Endothelial cell of umbilical vein (primary cell): Measurements from ENCODE around the gene CADPS. TPM values are rescaled to one million over a fixed set of nuclear protein-coding genes. Genes with fewer than 3 reads are reported as not detected.

Source experiments
- BruUV-seq: library from RNA; stranded (reverse); fragments of 400-500 nt; replicated peaks from 2 replicates; lab custom pipeline; 2021; lab: Mats Ljungman, UMichigan
- CTCF ChIA-PET: fragments of 300-600, 350-600 bp; sonication (Branson Sonifier 250); formaldehyde crosslinking; loops from one replicate; lab custom pipeline; 2021; ENCODE audit warnings: antibody characterized with exemption, inconsistent platforms; lab: Charles Lee
- POLR2A ChIA-PET: fragments of 300-600, 350-600 bp; sonication (Branson Sonifier 250); formaldehyde crosslinking; loops from one replicate; lab custom pipeline; 2021; ENCODE audit warnings: antibody characterized with exemption, inconsistent platforms; lab: Charles Lee
- DNase-seq: peaks from one replicate; pipeline ENCODE4 v3.0.0-alpha.2; 2011; ENCODE audit warnings: low read depth, low spot score
- FAIRE-seq: peaks from 2 replicates; lab custom pipeline; 2011; peaks lifted over from hg19 to GRCh38; lab: Jason Lieb, UNC
- H2AFZ ChIP-seq: 2 replicates; pipeline ENCODE4 v1.6.0; 2012; ENCODE audit warnings: low read depth, low read length, control low read depth, inconsistent platforms
- H3K27ac ChIP-seq: 2 replicates; pipeline ENCODE4 v1.5.1; 2011; ENCODE audit warnings: low read depth, mild to moderate bottlenecking, control low read depth, low read length, moderate library complexity; ENCODE audit not compliant: insufficient read depth
- H3K27me3 ChIP-seq, 2 experiments: 2 replicates each; pipeline versions ENCODE4 v1.6.0 to v1.6.1; 2011; ENCODE audit warnings: low read length in 2 of 2, mixed read lengths in 1 of 2; ENCODE audit not compliant: control insufficient read depth in 2 of 2, insufficient read depth in 2 of 2
- H3K36me3 ChIP-seq, 2 experiments: 2 replicates in 1 of 2; 3 replicates in 1 of 2; pipeline ENCODE4 v1.5.1; 2011; ENCODE audit warnings: low read length in 2 of 2, mild to moderate bottlenecking in 1 of 2, moderate library complexity in 1 of 2; ENCODE audit not compliant: control insufficient read depth in 2 of 2, insufficient read depth in 2 of 2; ENCODE audit errors: extremely low read depth in 1 of 2
- H3K4me1 ChIP-seq: 3 replicates; pipeline ENCODE4 v1.5.1; 2011; ENCODE audit warnings: mild to moderate bottlenecking, low read length; ENCODE audit not compliant: control insufficient read depth, insufficient read depth; ENCODE audit errors: extremely low read depth
- H3K4me2 ChIP-seq: 2 replicates; pipeline ENCODE4 v1.6.1; 2011; ENCODE audit warnings: low read length, control low read depth, mixed read lengths; ENCODE audit not compliant: insufficient read depth
- H3K4me3 ChIP-seq, 3 experiments: fragments of 200-600 bp in 1 of 3; sonication (generic), shearing (Covaris generic) in 1 of 3; replicated peaks in 1 of 3; 2 replicates each; pipeline ENCODE4 v1.5.1; 2011 to 2016; ENCODE audit warnings: control low read depth in 3 of 3, low read length in 3 of 3, mild to moderate bottlenecking in 2 of 3, inconsistent platforms in 1 of 3, low read depth in 1 of 3, moderate library complexity in 1 of 3; ENCODE audit not compliant: insufficient read depth in 1 of 3
- H3K79me2 ChIP-seq: 2 replicates; pipeline ENCODE4 v1.6.0; 2012; ENCODE audit warnings: low read length, inconsistent platforms; ENCODE audit not compliant: control insufficient read depth, insufficient read depth
- H3K9ac ChIP-seq: replicated peaks from 2 replicates; pipeline ENCODE3; 2011; ENCODE audit warnings: low read length, control low read depth; ENCODE audit not compliant: insufficient read depth; ENCODE audit errors: extremely low read depth
- H3K9me1 ChIP-seq: replicated peaks from 3 replicates; pipeline ENCODE4 v1.6.0; 2011; ENCODE audit warnings: mild to moderate bottlenecking, low read length; ENCODE audit not compliant: control insufficient read depth, insufficient read depth; ENCODE audit errors: extremely low read depth
- H3K9me3 ChIP-seq: replicated peaks from 2 replicates; pipeline ENCODE4 v1.5.1; 2012; ENCODE audit warnings: low read length, inconsistent platforms; ENCODE audit not compliant: control insufficient read depth, insufficient read depth
- H4K20me1 ChIP-seq: replicated peaks from 2 replicates; pipeline ENCODE3; 2011; ENCODE audit warnings: mild to moderate bottlenecking, low read length; ENCODE audit not compliant: control insufficient read depth, insufficient read depth; ENCODE audit errors: extremely low read depth
- CTCF ChIP-seq, 2 donors: IDR thresholded peaks; 1 replicate in 1 of 2; 2 replicates in 1 of 2; pipeline ENCODE4 v1.5.1; 2011; ENCODE audit warnings: low read length in 2 of 2, mild to moderate bottlenecking in 2 of 2, moderate library complexity in 2 of 2, control low read depth in 1 of 2, inconsistent platforms in 1 of 2, low read depth in 1 of 2; ENCODE audit not compliant: insufficient read depth in 1 of 2; ENCODE audit errors: extremely low read depth in 1 of 2
- EZH2 ChIP-seq: IDR thresholded peaks from 2 replicates; pipeline ENCODE4 v1.6.1; 2012; ENCODE audit warnings: borderline replicate concordance, low read depth, mild to moderate bottlenecking, moderate library complexity, low read length, inconsistent platforms; ENCODE audit not compliant: severe bottlenecking
- FOS ChIP-seq: IDR thresholded peaks from 2 replicates; pipeline ENCODE4 v1.6.1; 2011; ENCODE audit warnings: mild to moderate bottlenecking, low read length, moderate library complexity, borderline replicate concordance; ENCODE audit not compliant: insufficient read depth
- GATA2 ChIP-seq: IDR thresholded peaks from 2 replicates; pipeline ENCODE4 v1.7.0; 2011; ENCODE audit warnings: low read depth, mild to moderate bottlenecking, moderate library complexity, mixed read lengths, low read length; ENCODE audit not compliant: insufficient read length, insufficient read depth
- JUN ChIP-seq: IDR thresholded peaks from 2 replicates; pipeline ENCODE4 v1.6.1; 2011; ENCODE audit warnings: borderline replicate concordance, low read depth; ENCODE audit not compliant: insufficient read length, insufficient read depth
- MAX ChIP-seq: IDR thresholded peaks from 2 replicates; pipeline ENCODE4 v1.6.1; 2011; ENCODE audit not compliant: insufficient read depth, insufficient read length
- POLR2A ChIP-seq: IDR thresholded peaks from 2 replicates; pipeline ENCODE4 v1.6.1; 2012; ENCODE audit warnings: low read depth, mild to moderate bottlenecking, control low read depth, low read length
- POLR2AphosphoS5 ChIP-seq: IDR thresholded peaks from 2 replicates; pipeline ENCODE4 v1.6.1; 2012; ENCODE audit warnings: low read depth, mild to moderate bottlenecking, control low read depth, low read length, moderate library complexity; ENCODE audit not compliant: insufficient read depth
- dilution Hi-C: fragments of 300-500 bp; cut with MboI; formaldehyde crosslinking; loops from one replicate; pipeline ENCODE4 v1.15.0; 2019; ENCODE audit warnings: low sequenced_read_pairs; ENCODE audit not compliant: extremely low pct_ligation_motif_present
- intact Hi-C: fragments of 100-400 bp; cut with micrococcal nuclease; formaldehyde crosslinking; loops from one replicate; pipeline ENCODE4 v1.10.0; 2022
- polyA plus RNA-seq, 4 experiments: library from polyadenylated mRNA; depleted of rRNA in 3 of 4; stranded (reverse) in 3 of 4; unstranded in 1 of 4; fragments of >200 nt; gene quantifications; 2 replicates each; pipeline versions ENCODE4 v1.2.1 to v1.2.3, GENCODE V29; 2011 to 2012; ENCODE audit warnings: missing spikeins in 1 of 4
- total RNA-seq: library from RNA; stranded (reverse); gene quantifications from 2 replicates; pipeline ENCODE4 v1.2.3, GENCODE V29; 2021

CADPS gene
- total and polyA plus RNA-seq, 2 donors (not counting 3 experiments of a cell fraction or from before 2014, with no cell fraction given): not detected

- Histone ChIP-seq H3K27me3 (no peaks in the 10 kb centered on the region), H3K36me3 (no peaks in the 10 kb centered on the region), H2AFZ (no peak overlapping the region), H4K20me1 (no peaks in the 10 kb centered on the region), H3K9ac (no peak overlapping the region), H3K79me2 (no peaks in the 10 kb centered on the region), H3K4me1 (no peaks in the 10 kb centered on the region), H3K27ac (no peak overlapping the region), H3K4me3 (no peak overlapping the region), H3K9me1 (no peaks in the 10 kb centered on the region), H3K4me2 (no peak overlapping the region), H3K9me3 (no peaks in the 10 kb centered on the region)
- dilution Hi-C loops (no loop called here), intact Hi-C loops (no loop called here)
- CTCF ChIA-PET: no interaction called here
- POLR2A ChIA-PET: no interaction called here
- DNase-seq: no peak
- no TSS peak for BruUV-seq
- no peak for FAIRE-seq
- TF ChIP-seq GATA2 (no peak), FOS (no peak), JUN (no peak), POLR2A (no peak), POLR2AphosphoS5 (no peak), EZH2 (no peak), MAX (no peak), CTCF (IDR thresholded peaks at IDR 0.05; ENCODE audit: extremely low read depth in 1 of 2, insufficient read depth in 1 of 2, low read depth in 1 of 2, low read length in 2 of 2) (no peak)
Observed at GRCh38 chr3:62833538-62833937, 41.7 kb downstream of the CADPS start.
